MCF 10A (cell line): Measurements from ENCODE around the gene POLG. TPM values are rescaled to one million over a fixed set of nuclear protein-coding genes. Genes with fewer than 3 reads are reported as not detected.

Experiments
- BruUV-seq: library from RNA; stranded (reverse); fragments of 400-500 nt; replicated peaks from 2 replicates; lab custom pipeline; 2021; lab: Mats Ljungman, UMichigan
- CTCF ChIA-PET: fragments of 300-600 bp; sonication (Branson Sonifier 250); formaldehyde crosslinking; extraction: SDS; loops from one replicate; lab custom pipeline; 2021; ENCODE audit warnings: antibody characterized with exemption, inconsistent platforms; lab: Yijun Ruan, JAX
- POLR2A ChIA-PET: fragments of 300-600, 350-650 bp; sonication (Branson Sonifier 250); formaldehyde crosslinking; extraction: SDS; loops from one replicate; lab custom pipeline; 2020; ENCODE audit warnings: antibody characterized with exemption, inconsistent platforms; lab: Yijun Ruan, JAX
- DNase-seq: peaks from one replicate; pipeline ENCODE4 v3.0.0-alpha.2; 2018; ENCODE audit not compliant: unreplicated experiment
- H3K27ac Mint-ChIP-seq: one replicate; pipeline ENCODE4 v1.8.0; 2022; ENCODE audit warnings: mild to moderate bottlenecking, low read depth, mixed read lengths; ENCODE audit not compliant: unreplicated experiment
- H3K27me3 Mint-ChIP-seq: one replicate; pipeline ENCODE4 v1.8.0; 2022; ENCODE audit warnings: mixed read lengths; ENCODE audit not compliant: insufficient read depth, unreplicated experiment
- H3K36me3 Mint-ChIP-seq: one replicate; pipeline ENCODE4 v1.8.0; 2022; ENCODE audit warnings: mild to moderate bottlenecking, moderate library complexity, mixed read lengths; ENCODE audit not compliant: insufficient read depth, unreplicated experiment
- H3K4me1 Mint-ChIP-seq: one replicate; pipeline ENCODE4 v1.8.0; 2022; ENCODE audit warnings: mixed read lengths; ENCODE audit not compliant: insufficient read depth, unreplicated experiment
- H3K4me3 Mint-ChIP-seq: one replicate; pipeline ENCODE4 v1.8.0; 2022; ENCODE audit warnings: mild to moderate bottlenecking, moderate library complexity, mixed read lengths; ENCODE audit not compliant: unreplicated experiment
- H3K9me3 Mint-ChIP-seq: one replicate; pipeline ENCODE4 v1.8.0; 2022; ENCODE audit warnings: mixed read lengths; ENCODE audit not compliant: unreplicated experiment
- intact Hi-C: fragments of 100-400 bp; cut with micrococcal nuclease; formaldehyde crosslinking; loops from 2 replicates; pipeline ENCODE4 v1.14.1; 2022
- total RNA-seq: library from RNA; stranded (reverse); gene quantifications from 2 replicates; pipeline ENCODE4 v1.2.3, GENCODE V29; 2022
- TF ChIP-seq, protein P1 (sequence below): fragments of 200-600 bp; IDR thresholded peaks from one replicate; pipeline ENCODE4 v1.8.0; 2022; ENCODE audit warnings: antibody characterized with exemption, mild to moderate bottlenecking; ENCODE audit not compliant: unreplicated experiment

Gene POLG
- total RNA-seq, 1 experiment from 2014 or later: 62.2 TPM

DNA sequence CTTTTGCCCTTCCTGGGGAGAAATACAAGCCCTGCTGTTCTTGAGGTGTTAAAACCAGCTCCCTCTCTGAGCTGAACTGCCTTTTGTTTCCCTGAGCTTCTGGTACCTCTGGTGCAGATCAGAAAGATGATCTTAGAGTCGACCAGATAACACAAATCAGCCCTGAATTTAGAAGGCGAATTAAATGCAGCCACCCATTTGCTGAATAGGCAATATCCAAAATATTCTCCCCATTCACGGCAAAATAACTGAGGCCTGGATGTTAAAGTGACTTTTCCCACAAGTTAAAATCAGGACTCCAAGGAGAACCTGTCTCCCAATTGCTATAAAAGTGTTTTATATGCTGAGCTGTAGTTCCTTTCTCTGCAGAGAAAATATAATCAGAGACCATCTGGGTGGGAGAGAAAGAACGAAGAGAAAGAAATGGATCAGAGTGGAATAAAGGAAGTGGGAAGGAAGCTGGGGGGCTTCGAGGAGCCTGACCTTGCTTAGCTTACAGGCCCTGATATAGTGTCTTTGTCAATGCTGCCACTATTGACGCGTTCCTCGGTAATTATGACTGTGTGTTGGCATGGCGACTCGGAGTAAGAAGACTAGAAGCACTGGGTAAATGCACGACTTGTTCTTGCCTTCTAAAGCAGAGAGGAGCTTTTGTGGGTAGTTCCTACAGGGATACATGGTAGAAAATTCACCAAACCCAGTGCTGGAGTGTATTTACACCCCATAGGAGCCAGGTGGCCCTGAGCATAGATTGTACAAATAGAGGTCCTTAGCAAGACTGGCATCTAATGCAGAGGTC, 47.5 kb upstream of the POLG start:
- Mint-ChIP-seq H3K27me3 (peaks cover 48% of the 10 kb centered on the region), H3K9me3 (no peaks in the 10 kb centered on the region), H3K4me3 (no peak overlapping the region), H3K36me3 (no peaks in the 10 kb centered on the region), H3K4me1 (no peaks in the 10 kb centered on the region), H3K27ac (no peak overlapping the region)
- no TSS peak for BruUV-seq
- TF ChIP-seq, protein P1, sequence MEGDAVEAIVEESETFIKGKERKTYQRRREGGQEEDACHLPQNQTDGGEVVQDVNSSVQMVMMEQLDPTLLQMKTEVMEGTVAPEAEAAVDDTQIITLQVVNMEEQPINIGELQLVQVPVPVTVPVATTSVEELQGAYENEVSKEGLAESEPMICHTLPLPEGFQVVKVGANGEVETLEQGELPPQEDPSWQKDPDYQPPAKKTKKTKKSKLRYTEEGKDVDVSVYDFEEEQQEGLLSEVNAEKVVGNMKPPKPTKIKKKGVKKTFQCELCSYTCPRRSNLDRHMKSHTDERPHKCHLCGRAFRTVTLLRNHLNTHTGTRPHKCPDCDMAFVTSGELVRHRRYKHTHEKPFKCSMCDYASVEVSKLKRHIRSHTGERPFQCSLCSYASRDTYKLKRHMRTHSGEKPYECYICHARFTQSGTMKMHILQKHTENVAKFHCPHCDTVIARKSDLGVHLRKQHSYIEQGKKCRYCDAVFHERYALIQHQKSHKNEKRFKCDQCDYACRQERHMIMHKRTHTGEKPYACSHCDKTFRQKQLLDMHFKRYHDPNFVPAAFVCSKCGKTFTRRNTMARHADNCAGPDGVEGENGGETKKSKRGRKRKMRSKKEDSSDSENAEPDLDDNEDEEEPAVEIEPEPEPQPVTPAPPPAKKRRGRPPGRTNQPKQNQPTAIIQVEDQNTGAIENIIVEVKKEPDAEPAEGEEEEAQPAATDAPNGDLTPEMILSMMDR: no peak
- no peak for DNase-seq
- ChIA-PET POLR2A (no interaction called here), CTCF (interaction anchor here (1.4 to 3.7 kb wide), 2 partner anchors 24 to 35 kb away, joined by 5 to 15 read pairs; no protein-coding TSS in a partner anchor)
- intact Hi-C loops: no loop called here

DNA sequence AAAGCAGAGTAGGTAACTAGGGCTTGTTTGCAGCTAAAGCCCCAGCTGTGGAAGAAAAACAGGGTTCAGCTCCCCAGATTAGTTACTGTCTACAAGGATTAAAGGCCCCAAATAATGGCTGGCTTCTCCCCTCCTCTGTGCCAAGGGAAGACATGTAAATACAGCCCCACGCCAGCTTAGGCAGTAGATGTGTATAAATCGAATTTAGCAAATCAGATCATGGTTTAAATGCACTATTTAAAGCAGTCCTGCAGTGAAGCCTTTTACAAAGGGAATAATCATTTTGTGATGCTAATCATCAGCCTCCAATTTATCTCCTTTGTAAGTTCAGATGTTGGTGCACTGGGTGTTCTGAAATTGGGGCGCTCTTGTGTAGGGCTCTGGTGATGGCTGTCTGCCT, 46.7 kb upstream of the POLG start:
- CTCF ChIA-PET: interaction anchor here (1.4 to 3.7 kb wide), 2 partner anchors 23 to 36 kb away, joined by 5 to 15 read pairs; no protein-coding TSS in a partner anchor
- Mint-ChIP-seq H3K9me3 (no peaks in the 10 kb centered on the region), H3K4me3 (no peak overlapping the region), H3K27me3 (peaks cover 55% of the 10 kb centered on the region), H3K36me3 (no peaks in the 10 kb centered on the region), H3K4me1 (no peaks in the 10 kb centered on the region), H3K27ac (no peak overlapping the region)
- BruUV-seq: no TSS peak
- POLR2A ChIA-PET: no interaction called here
- TF ChIP-seq, protein P1: no peak
- no peak for DNase-seq
- intact Hi-C loops: no loop called here

DNA sequence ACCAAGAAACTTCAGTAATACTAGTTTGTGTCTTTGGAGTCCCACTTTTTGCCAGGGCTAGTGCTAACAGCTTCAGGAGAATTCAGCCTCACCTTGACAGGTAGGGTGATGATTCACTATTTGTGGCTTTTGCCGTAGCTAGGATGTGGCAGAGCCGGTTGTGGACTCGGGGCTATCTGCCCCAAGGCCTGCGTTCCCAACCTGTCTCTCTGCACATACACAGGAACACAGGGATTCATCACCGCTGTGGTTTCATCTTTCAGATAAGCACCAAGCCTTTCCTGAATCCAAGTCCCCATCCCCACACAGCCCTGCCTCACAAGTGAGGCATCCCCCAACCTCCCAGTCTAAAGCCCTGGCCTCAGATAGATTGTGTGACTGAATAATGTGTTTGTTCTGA, 45.2 kb upstream of the POLG start:
- TF ChIP-seq, protein P1: no peak
- Mint-ChIP-seq H3K9me3 (no peaks in the 10 kb centered on the region), H3K27ac (no peak overlapping the region), H3K4me1 (no peaks in the 10 kb centered on the region), H3K27me3 (peaks cover 69% of the 10 kb centered on the region), H3K4me3 (no peak overlapping the region), H3K36me3 (no peaks in the 10 kb centered on the region)
- POLR2A ChIA-PET: interaction anchor here (0.6 to 1.2 kb wide), 3 partner anchors 11 to 405 kb away, joined by 3 read pairs; no protein-coding TSS in a partner anchor
- no TSS peak for BruUV-seq
- intact Hi-C loops: no loop called here
- CTCF ChIA-PET: interaction anchor here (0.5 to 1.0 kb wide), 6 partner anchors 10 to 170 kb away, joined by 3 to 7 read pairs (median 3); no protein-coding TSS in a partner anchor
- DNase-seq: peak; percentile 26

DNA sequence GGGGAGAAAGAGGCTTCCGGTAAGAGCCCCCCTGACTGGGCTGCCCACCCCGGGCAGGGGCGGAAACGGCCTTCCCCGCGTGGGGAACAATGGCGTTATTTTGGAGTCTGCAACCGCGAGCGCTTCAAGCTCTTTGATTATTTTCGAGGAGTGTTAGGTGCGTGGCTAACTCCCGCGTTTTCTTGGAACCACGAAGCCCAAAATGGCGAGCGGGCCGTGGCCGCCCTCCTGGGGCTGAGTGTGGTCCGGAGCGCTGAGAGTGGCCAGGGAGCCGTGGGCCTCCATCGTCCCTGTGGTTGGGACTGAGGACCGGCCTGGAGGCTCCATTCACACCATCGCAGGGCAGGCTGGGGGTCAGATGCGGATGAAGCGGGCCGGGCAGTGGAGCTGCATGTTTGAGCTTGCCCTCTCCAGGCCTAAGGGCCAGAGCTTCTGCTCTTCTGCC, 44.6 kb upstream of the POLG start:
- Mint-ChIP-seq H3K9me3 (no peaks in the 10 kb centered on the region), H3K4me3 (no peak overlapping the region), H3K27me3 (peaks cover 75% of the 10 kb centered on the region), H3K27ac (no peak overlapping the region), H3K4me1 (no peaks in the 10 kb centered on the region), H3K36me3 (no peaks in the 10 kb centered on the region)
- CTCF ChIA-PET: interaction anchor here (0.5 to 1.0 kb wide), 3 partner anchors 10 to 170 kb away, joined by 3 to 4 read pairs (median 3); no protein-coding TSS in a partner anchor
- intact Hi-C loops: no loop called here
- POLR2A ChIA-PET: interaction anchor here (1.2 kb wide), 1 partner anchor 22 kb away, joined by 3 read pairs; no protein-coding TSS in a partner anchor
- no TSS peak for BruUV-seq
- DNase-seq: no peak
- TF ChIP-seq, protein P1: no peak
